HCT116 (cell line): ENCODE results near the gene DVL2. TPM values are rescaled to one million over a fixed set of nuclear protein-coding genes. Genes with fewer than 3 reads are reported as not detected.

Experiments used
- ATAC-seq: fragments of 200-7000 bp; cut with Tn5 transposase; 2 replicates; pipeline ENCODE4 v1.9.1; 2020; ENCODE audit warnings: mild to moderate bottlenecking, moderate library complexity
- BruUV-seq: library from RNA; stranded (reverse); fragments of 400-500 nt; replicated peaks from 2 replicates; lab custom pipeline; 2021; lab: Mats Ljungman, UMichigan
- CTCF ChIA-PET: fragments of 300-600 bp; sonication (Branson Sonifier 250); formaldehyde crosslinking; loops from one replicate; lab custom pipeline; 2021; ENCODE audit warnings: antibody characterized with exemption; lab: Charles Lee
- POLR2A ChIA-PET: fragments of 300-600, 350-600 bp; sonication (Branson Sonifier 250); formaldehyde crosslinking; loops from one replicate; lab custom pipeline; 2021; ENCODE audit warnings: antibody characterized with exemption; lab: Charles Lee
- RAD21 ChIA-PET, 2 experiments: fragments of 300-600 bp; sonication (Branson Sonifier 250); formaldehyde crosslinking; loops; one replicate each; lab custom pipeline; 2023; ENCODE audit warnings: low total read pairs in 2 of 2; ENCODE audit not compliant: uncharacterized antibody in 2 of 2, unreplicated experiment in 2 of 2, low non-redundant PET in 1 of 2; lab: Charles Lee
- DNase-seq: peaks from one replicate; pipeline ENCODE4 v3.0.0-alpha.2; 2010; ENCODE audit warnings: low read depth, low spot score
- H2AFZ ChIP-seq: fragments of 200-600 bp; shearing (Covaris generic), sonication (generic); 2 replicates; pipeline ENCODE4 v1.6.1; 2017; ENCODE audit warnings: low read depth, mixed run types, mixed read lengths, antibody characterized with exemption, low read length; ENCODE audit not compliant: poor library complexity, severe bottlenecking
- H3K27ac ChIP-seq: 2 replicates; pipeline ENCODE4 v1.5.1; 2012; ENCODE audit warnings: low read depth, low read length
- H3K27me3 ChIP-seq: fragments of 200-600 bp; sonication (generic); 2 replicates; pipeline ENCODE4 v1.6.1; 2016; ENCODE audit warnings: mixed run types, low read length, mixed read lengths; ENCODE audit not compliant: insufficient read depth
- H3K36me3 ChIP-seq, 2 experiments: fragments of 200-500 bp in 1 of 2; fragments of 200-600 bp in 1 of 2; sonication (Bioruptor generic) in 1 of 2; sonication (generic) in 1 of 2; 2 replicates each; pipeline versions ENCODE4 v1.5.1 to v1.6.1; 2014 to 2016; ENCODE audit warnings: low read length in 2 of 2, inconsistent platforms in 1 of 2, mixed read lengths in 1 of 2, mixed run types in 1 of 2; ENCODE audit not compliant: insufficient read depth in 2 of 2, control insufficient read depth in 1 of 2
- H3K4me1 ChIP-seq, 2 experiments: fragments of 200-600 bp in 1 of 2; sonication (generic) in 1 of 2; 2 replicates each; pipeline versions ENCODE4 v1.5.1 to v1.6.1; 2012 to 2017; ENCODE audit warnings: low read length in 2 of 2, inconsistent platforms in 1 of 2, mild to moderate bottlenecking in 1 of 2, mixed read lengths in 1 of 2, mixed run types in 1 of 2, moderate library complexity in 1 of 2; ENCODE audit not compliant: insufficient read depth in 2 of 2, control insufficient read depth in 1 of 2
- H3K4me2 ChIP-seq: fragments of 200-600 bp; sonication (generic); 2 replicates; pipeline ENCODE4 v1.6.1; 2017; ENCODE audit warnings: mixed run types, low read length, mixed read lengths
- H3K4me3 ChIP-seq, 2 experiments: fragments of 200-600 bp in 1 of 2; sonication (generic) in 1 of 2; replicated peaks in 1 of 2; 2 replicates each; pipeline ENCODE4 v1.5.1; 2011 to 2016; ENCODE audit warnings: low read length in 2 of 2, control low read depth in 1 of 2, low read depth in 1 of 2, mild to moderate bottlenecking in 1 of 2, mixed read lengths in 1 of 2, mixed run types in 1 of 2
- H3K79me2 ChIP-seq: fragments of 200-600 bp; sonication (generic); 2 replicates; pipeline ENCODE4 v1.6.1; 2017; ENCODE audit warnings: mild to moderate bottlenecking, mixed run types, low read length, moderate library complexity, mixed read lengths; ENCODE audit not compliant: insufficient read depth
- H3K9ac ChIP-seq: fragments of 200-600 bp; sonication (generic); 2 replicates; pipeline ENCODE4 v1.6.1; 2016; ENCODE audit warnings: low read length, mixed read lengths
- H3K9me2 ChIP-seq: fragments of 200-600 bp; sonication (generic), shearing (Covaris generic); 2 replicates; pipeline ENCODE4 v1.6.1; 2017; ENCODE audit warnings: mixed run types, mild to moderate bottlenecking, moderate library complexity; ENCODE audit not compliant: insufficient read depth
- H3K9me3 ChIP-seq, 2 experiments: fragments of 200-500 bp in 1 of 2; fragments of 200-600 bp in 1 of 2; sonication (Bioruptor generic) in 1 of 2; sonication (generic) in 1 of 2; 2 replicates each; pipeline ENCODE4 v1.6.1; 2014 to 2017; ENCODE audit warnings: low read length in 2 of 2, mixed read lengths in 2 of 2, inconsistent platforms in 1 of 2, low read depth in 1 of 2, mild to moderate bottlenecking in 1 of 2, mixed run types in 1 of 2, moderate library complexity in 1 of 2; ENCODE audit not compliant: control insufficient read depth in 1 of 2, insufficient read depth in 1 of 2
- H4K20me1 ChIP-seq: fragments of 200-600 bp; sonication (generic), shearing (Covaris generic); 2 replicates; pipeline ENCODE4 v1.6.1; 2017; ENCODE audit warnings: mixed run types, mild to moderate bottlenecking, moderate library complexity; ENCODE audit not compliant: insufficient read depth
- ELF1 ChIP-seq: IDR thresholded peaks from 2 replicates; pipeline ENCODE4 v1.6.1; 2012; ENCODE audit warnings: low read depth, borderline replicate concordance
- EZH2phosphoT487 ChIP-seq: fragments of 200-600 bp; IDR thresholded peaks from 2 replicates; pipeline ENCODE4 v1.6.1; 2018; ENCODE audit warnings: antibody characterized with exemption, borderline replicate concordance
- FOSL1 ChIP-seq: IDR thresholded peaks from 2 replicates; pipeline ENCODE4 v1.6.1; 2012; ENCODE audit warnings: low read depth
- JUND ChIP-seq: IDR thresholded peaks from 2 replicates; pipeline ENCODE4 v1.6.1; 2012
- POLR2A ChIP-seq: IDR thresholded peaks from 2 replicates; pipeline ENCODE4 v1.7.0; 2011; ENCODE audit warnings: borderline replicate concordance; ENCODE audit not compliant: insufficient read depth, insufficient read length; ENCODE audit errors: extremely low read depth
- POLR2AphosphoS5 ChIP-seq: IDR thresholded peaks from 2 replicates; pipeline ENCODE4 v1.6.1; 2011; ENCODE audit warnings: mild to moderate bottlenecking, low read depth, low read length, moderate library complexity
- RAD21 ChIP-seq: IDR thresholded peaks from 2 replicates; pipeline ENCODE4 v1.6.1; 2012; ENCODE audit warnings: low read depth, mild to moderate bottlenecking
- SIN3A ChIP-seq: IDR thresholded peaks from 2 replicates; pipeline ENCODE4 v1.6.1; 2012; ENCODE audit warnings: low read depth
- SRF ChIP-seq: IDR thresholded peaks from 2 replicates; pipeline ENCODE4 v1.6.1; 2012; ENCODE audit warnings: low read depth
- TCF7L2 ChIP-seq: IDR thresholded peaks from 2 replicates; pipeline ENCODE4 v1.7.0; 2011; ENCODE audit warnings: borderline replicate concordance, inconsistent platforms; ENCODE audit not compliant: insufficient read depth, insufficient read length; ENCODE audit errors: extremely low read depth
- ZFX ChIP-seq: fragments of 450-650 bp; IDR thresholded peaks from 2 replicates; pipeline ENCODE4 v1.6.1; 2017
- ZNF274 ChIP-seq: fragments of 200-500 bp; sonication (Bioruptor generic); IDR thresholded peaks from 2 replicates; pipeline ENCODE4 v1.6.1; 2014; ENCODE audit warnings: mild to moderate bottlenecking, low read depth, low read length, inconsistent platforms
- intact Hi-C: fragments of 100-400 bp; cut with micrococcal nuclease; formaldehyde crosslinking; loops from 2 replicates; pipeline ENCODE4 v1.10.0; 2022
- total RNA-seq: library from RNA; stranded (reverse); gene quantifications from one replicate; pipeline ENCODE4 v1.2.1, GENCODE V29; 2021; ENCODE audit not compliant: unreplicated experiment
- TF ChIP-seq, protein P1 (sequence below): IDR thresholded peaks from 2 replicates; pipeline ENCODE4 v1.6.1; 2012
- TF ChIP-seq, protein P2 (sequence below): IDR thresholded peaks from 2 replicates; pipeline ENCODE4 v1.6.1; 2011; ENCODE audit warnings: mild to moderate bottlenecking, low read length, moderate library complexity; ENCODE audit not compliant: insufficient replicate concordance; ENCODE audit errors: extremely low read depth
- TF ChIP-seq, protein P3 (sequence below): IDR thresholded peaks from 2 replicates; pipeline ENCODE4 v1.6.1; 2012

The DVL2 gene
- total RNA-seq, 1 experiment from 2014 or later, result 69.7 TPM

DNA sequence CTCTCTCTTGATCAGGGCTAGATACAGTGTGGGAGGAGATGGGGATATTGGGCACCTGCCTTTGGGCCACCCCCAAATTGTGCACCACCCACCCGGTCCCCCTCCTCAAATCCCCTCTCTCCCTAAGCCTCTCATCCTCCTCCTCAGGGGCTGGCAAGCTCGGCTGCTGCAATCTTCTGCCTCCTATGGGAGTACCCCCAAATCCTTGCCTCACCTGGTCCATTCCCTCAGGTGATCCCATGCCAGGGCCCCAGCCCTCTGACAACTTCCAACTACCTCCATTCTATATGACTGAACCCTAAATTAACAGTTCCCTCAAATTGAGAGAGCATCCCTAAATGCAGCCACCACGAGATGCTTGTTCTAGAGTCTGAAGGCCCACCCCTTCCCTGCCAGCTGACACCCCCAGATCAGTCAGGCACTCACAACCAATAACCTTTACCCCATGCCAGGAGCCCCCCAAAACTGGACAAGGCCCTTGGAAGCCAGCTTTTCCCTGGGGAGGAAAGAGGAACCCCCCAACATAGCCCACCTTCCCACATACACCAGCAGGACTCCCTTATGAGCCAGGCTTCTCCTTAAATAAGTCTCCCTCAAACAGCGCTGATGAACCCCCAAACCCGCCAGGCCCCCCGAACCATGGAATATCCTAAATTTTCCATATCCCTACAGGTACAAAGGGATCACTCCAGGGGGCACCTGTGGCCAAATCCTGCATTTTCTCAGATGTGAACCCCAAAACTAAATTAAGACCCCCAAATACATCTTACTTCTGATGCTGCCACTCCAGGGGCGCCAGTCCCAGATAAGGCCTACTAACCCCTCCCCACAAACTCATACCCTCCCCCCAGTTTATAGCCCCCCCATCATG lies 17.8 kb downstream of the DVL2 start:
- POLR2A ChIA-PET, result interaction anchor here (0.6 kb wide), 1 partner anchor 15 kb away, joined by 3 read pairs; no protein-coding TSS in a partner anchor
- no peak overlapping the region for H3K27ac ChIP-seq
- H3K9me2 ChIP-seq, result no peaks in the 10 kb centered on the region
- H3K36me3 ChIP-seq, result peaks cover under 1 to 5% of the 10 kb centered on the region in 2 experiments; a peak in 3 of 4 replicates
- H3K79me2 ChIP-seq, result peaks cover 17% of the 10 kb centered on the region
- no peak for ATAC-seq
- TSS peak; percentile 19 for BruUV-seq
- no peaks in the 10 kb centered on the region for H3K9me3 ChIP-seq
- CTCF ChIA-PET, result interaction anchor here (2.7 kb wide), 1 partner anchor 171 kb away, joined by 19 read pairs; no protein-coding TSS in a partner anchor
- no peak overlapping the region for H2AFZ ChIP-seq
- peak overlapping the region; percentile 18 for H3K9ac ChIP-seq
- H3K4me2 ChIP-seq, result peak overlapping the region; percentile 64
- intact Hi-C loops, result no loop called here
- peaks cover 14 to 68% of the 10 kb centered on the region in 2 experiments; a peak in 3 of 4 replicates for H3K4me1 ChIP-seq
- H4K20me1 ChIP-seq, result no peaks in the 10 kb centered on the region
- DNase-seq, result no peak
- RAD21 ChIA-PET, result no interaction called here
- H3K27me3 ChIP-seq, result no peaks in the 10 kb centered on the region
- TF ChIP-seq ZFX, result no peak
- TF ChIP-seq, protein P1, sequence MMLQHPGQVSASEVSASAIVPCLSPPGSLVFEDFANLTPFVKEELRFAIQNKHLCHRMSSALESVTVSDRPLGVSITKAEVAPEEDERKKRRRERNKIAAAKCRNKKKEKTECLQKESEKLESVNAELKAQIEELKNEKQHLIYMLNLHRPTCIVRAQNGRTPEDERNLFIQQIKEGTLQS, result no peak
- peak overlapping the region; percentile 41 to 50 for H3K4me3 ChIP-seq

DNA sequence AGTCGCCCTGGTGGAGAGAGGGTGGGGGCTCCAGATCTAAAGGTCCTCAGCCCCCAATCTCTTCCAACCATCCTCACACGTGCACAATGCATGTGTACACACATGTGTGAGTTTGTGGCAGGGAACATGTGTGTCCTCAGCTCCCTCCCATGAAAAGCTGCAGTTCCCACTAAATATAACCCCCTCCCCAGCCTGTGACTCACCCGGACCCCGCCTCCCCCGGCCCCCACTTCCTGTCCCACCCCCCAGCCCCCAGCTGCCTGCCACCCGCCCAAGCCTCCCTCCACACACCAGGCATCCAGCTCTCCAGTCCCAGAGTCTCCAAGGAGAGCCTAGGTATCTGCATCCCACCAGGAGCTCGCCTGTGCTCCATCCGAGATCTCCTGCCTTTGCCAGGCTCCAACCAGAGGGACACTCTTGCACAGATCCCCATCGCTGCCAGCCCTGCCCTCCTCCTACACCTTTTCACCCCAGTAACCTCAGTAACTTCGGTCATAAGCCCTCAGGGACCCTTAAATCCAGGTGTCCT lies 18.6 kb downstream of the DVL2 start:
- ChIA-PET RAD21 (no interaction called here), CTCF (interaction anchor here (2.7 kb wide), 1 partner anchor 170 kb away, joined by 19 read pairs; no protein-coding TSS in a partner anchor), POLR2A (interaction anchor here (0.6 kb wide), 1 partner anchor 14 kb away, joined by 3 read pairs; no protein-coding TSS in a partner anchor)
- Histone ChIP-seq H3K4me2 (peak overlapping the region; percentile 68), H3K9ac (no peak overlapping the region), H3K4me1 (peaks cover 12 to 60% of the 10 kb centered on the region in 2 experiments; a peak in 3 of 4 replicates), H3K27ac (peak overlapping the region; percentile 43), H2AFZ (no peak overlapping the region), H3K27me3 (no peaks in the 10 kb centered on the region), H3K9me3 (no peaks in the 10 kb centered on the region), H3K4me3 (no peak overlapping the region), H3K79me2 (peaks cover 10% of the 10 kb centered on the region), H3K36me3 (no peaks in the 10 kb centered on the region), H3K9me2 (no peaks in the 10 kb centered on the region), H4K20me1 (no peaks in the 10 kb centered on the region)
- no peak for DNase-seq
- no TSS peak for BruUV-seq
- intact Hi-C loops, result no loop called here
- ATAC-seq, result no peak
- no peak for TF ChIP-seq RAD21
- no peak for TF ChIP-seq JUND
- TF ChIP-seq TCF7L2, result no peak
- TF ChIP-seq ZNF274, result no peak
- no peak for TF ChIP-seq FOSL1
- TF ChIP-seq POLR2A, result no peak
- TF ChIP-seq SRF, result no peak
- no peak for TF ChIP-seq SIN3A
- TF ChIP-seq, protein P2, sequence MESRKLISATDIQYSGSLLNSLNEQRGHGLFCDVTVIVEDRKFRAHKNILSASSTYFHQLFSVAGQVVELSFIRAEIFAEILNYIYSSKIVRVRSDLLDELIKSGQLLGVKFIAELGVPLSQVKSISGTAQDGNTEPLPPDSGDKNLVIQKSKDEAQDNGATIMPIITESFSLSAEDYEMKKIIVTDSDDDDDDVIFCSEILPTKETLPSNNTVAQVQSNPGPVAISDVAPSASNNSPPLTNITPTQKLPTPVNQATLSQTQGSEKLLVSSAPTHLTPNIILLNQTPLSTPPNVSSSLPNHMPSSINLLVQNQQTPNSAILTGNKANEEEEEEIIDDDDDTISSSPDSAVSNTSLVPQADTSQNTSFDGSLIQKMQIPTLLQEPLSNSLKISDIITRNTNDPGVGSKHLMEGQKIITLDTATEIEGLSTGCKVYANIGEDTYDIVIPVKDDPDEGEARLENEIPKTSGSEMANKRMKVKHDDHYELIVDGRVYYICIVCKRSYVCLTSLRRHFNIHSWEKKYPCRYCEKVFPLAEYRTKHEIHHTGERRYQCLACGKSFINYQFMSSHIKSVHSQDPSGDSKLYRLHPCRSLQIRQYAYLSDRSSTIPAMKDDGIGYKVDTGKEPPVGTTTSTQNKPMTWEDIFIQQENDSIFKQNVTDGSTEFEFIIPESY, result no peak
- no peak for TF ChIP-seq EZH2phosphoT487
- TF ChIP-seq, protein P3, sequence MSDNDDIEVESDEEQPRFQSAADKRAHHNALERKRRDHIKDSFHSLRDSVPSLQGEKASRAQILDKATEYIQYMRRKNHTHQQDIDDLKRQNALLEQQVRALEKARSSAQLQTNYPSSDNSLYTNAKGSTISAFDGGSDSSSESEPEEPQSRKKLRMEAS, result no peak
- TF ChIP-seq, protein P1, result no peak
- TF ChIP-seq ELF1, result no peak
- no peak for TF ChIP-seq POLR2AphosphoS5
